MCF 10A (cell line): ENCODE measurements around the gene NID1. TPM values are rescaled to one million over a fixed set of nuclear protein-coding genes. Genes with fewer than 3 reads are reported as not detected.

ENCODE experiments used
- BruUV-seq: library from RNA; stranded (reverse); fragments of 400-500 nt; replicated peaks from 2 replicates; lab custom pipeline; 2021; lab: Mats Ljungman, UMichigan
- CTCF ChIA-PET: fragments of 300-600 bp; sonication (Branson Sonifier 250); formaldehyde crosslinking; extraction: SDS; loops from one replicate; lab custom pipeline; 2021; ENCODE audit warnings: antibody characterized with exemption, inconsistent platforms; lab: Yijun Ruan, JAX
- POLR2A ChIA-PET: fragments of 300-600, 350-650 bp; sonication (Branson Sonifier 250); formaldehyde crosslinking; extraction: SDS; loops from one replicate; lab custom pipeline; 2020; ENCODE audit warnings: antibody characterized with exemption, inconsistent platforms; lab: Yijun Ruan, JAX
- DNase-seq: peaks from one replicate; pipeline ENCODE4 v3.0.0-alpha.2; 2018; ENCODE audit not compliant: unreplicated experiment
- H3K27ac Mint-ChIP-seq: one replicate; pipeline ENCODE4 v1.8.0; 2022; ENCODE audit warnings: mild to moderate bottlenecking, low read depth, mixed read lengths; ENCODE audit not compliant: unreplicated experiment
- H3K27me3 Mint-ChIP-seq: one replicate; pipeline ENCODE4 v1.8.0; 2022; ENCODE audit warnings: mixed read lengths; ENCODE audit not compliant: insufficient read depth, unreplicated experiment
- H3K36me3 Mint-ChIP-seq: one replicate; pipeline ENCODE4 v1.8.0; 2022; ENCODE audit warnings: mild to moderate bottlenecking, moderate library complexity, mixed read lengths; ENCODE audit not compliant: insufficient read depth, unreplicated experiment
- H3K4me1 Mint-ChIP-seq: one replicate; pipeline ENCODE4 v1.8.0; 2022; ENCODE audit warnings: mixed read lengths; ENCODE audit not compliant: insufficient read depth, unreplicated experiment
- H3K4me3 Mint-ChIP-seq: one replicate; pipeline ENCODE4 v1.8.0; 2022; ENCODE audit warnings: mild to moderate bottlenecking, moderate library complexity, mixed read lengths; ENCODE audit not compliant: unreplicated experiment
- H3K9me3 Mint-ChIP-seq: one replicate; pipeline ENCODE4 v1.8.0; 2022; ENCODE audit warnings: mixed read lengths; ENCODE audit not compliant: unreplicated experiment
- intact Hi-C: fragments of 100-400 bp; cut with micrococcal nuclease; formaldehyde crosslinking; loops from 2 replicates; pipeline ENCODE4 v1.14.1; 2022
- total RNA-seq: library from RNA; stranded (reverse); gene quantifications from 2 replicates; pipeline ENCODE4 v1.2.3, GENCODE V29; 2022
- TF ChIP-seq, protein P1 (sequence below): fragments of 200-600 bp; IDR thresholded peaks from one replicate; pipeline ENCODE4 v1.8.0; 2022; ENCODE audit warnings: antibody characterized with exemption, mild to moderate bottlenecking; ENCODE audit not compliant: unreplicated experiment

Gene NID1
- total RNA-seq, 1 experiment from 2014 or later = 0.16 TPM

DNA sequence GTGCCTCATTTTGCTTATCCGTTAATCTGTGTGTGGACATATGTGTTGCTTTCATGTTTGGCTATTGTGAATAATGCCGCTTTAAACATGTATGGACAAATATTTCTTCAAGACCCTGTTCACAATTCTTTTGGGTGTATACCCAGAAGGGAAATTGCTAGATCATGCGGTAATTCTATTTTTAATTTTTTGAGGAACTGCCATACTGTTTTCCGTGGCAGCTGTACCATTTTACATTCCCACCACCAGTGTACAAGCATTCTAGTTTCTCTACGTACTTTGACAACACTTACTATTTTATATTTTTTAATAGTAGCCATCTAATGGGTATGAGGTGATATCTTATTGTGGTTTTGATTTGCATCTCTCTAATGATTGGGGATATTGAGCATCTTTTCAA lies 7.1 kb upstream of the NID1 start:
- no peak for DNase-seq
- peaks cover 11% of the 10 kb centered on the region for H3K4me1 Mint-ChIP-seq
- no peaks in the 10 kb centered on the region for H3K36me3 Mint-ChIP-seq
- peaks cover 12% of the 10 kb centered on the region for H3K9me3 Mint-ChIP-seq
- TF ChIP-seq, protein P1, sequence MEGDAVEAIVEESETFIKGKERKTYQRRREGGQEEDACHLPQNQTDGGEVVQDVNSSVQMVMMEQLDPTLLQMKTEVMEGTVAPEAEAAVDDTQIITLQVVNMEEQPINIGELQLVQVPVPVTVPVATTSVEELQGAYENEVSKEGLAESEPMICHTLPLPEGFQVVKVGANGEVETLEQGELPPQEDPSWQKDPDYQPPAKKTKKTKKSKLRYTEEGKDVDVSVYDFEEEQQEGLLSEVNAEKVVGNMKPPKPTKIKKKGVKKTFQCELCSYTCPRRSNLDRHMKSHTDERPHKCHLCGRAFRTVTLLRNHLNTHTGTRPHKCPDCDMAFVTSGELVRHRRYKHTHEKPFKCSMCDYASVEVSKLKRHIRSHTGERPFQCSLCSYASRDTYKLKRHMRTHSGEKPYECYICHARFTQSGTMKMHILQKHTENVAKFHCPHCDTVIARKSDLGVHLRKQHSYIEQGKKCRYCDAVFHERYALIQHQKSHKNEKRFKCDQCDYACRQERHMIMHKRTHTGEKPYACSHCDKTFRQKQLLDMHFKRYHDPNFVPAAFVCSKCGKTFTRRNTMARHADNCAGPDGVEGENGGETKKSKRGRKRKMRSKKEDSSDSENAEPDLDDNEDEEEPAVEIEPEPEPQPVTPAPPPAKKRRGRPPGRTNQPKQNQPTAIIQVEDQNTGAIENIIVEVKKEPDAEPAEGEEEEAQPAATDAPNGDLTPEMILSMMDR = no peak
- no peak overlapping the region for H3K27ac Mint-ChIP-seq
- CTCF ChIA-PET = interaction anchor here (0.6 to 2.1 kb wide), 3 partner anchors 20 to 100 kb away, joined by 3 to 7 read pairs (median 5); no protein-coding TSS in a partner anchor
- H3K4me3 Mint-ChIP-seq = no peak overlapping the region
- no TSS peak for BruUV-seq
- intact Hi-C loops = no loop called here
- no peaks in the 10 kb centered on the region for H3K27me3 Mint-ChIP-seq
- POLR2A ChIA-PET = no interaction called here

DNA sequence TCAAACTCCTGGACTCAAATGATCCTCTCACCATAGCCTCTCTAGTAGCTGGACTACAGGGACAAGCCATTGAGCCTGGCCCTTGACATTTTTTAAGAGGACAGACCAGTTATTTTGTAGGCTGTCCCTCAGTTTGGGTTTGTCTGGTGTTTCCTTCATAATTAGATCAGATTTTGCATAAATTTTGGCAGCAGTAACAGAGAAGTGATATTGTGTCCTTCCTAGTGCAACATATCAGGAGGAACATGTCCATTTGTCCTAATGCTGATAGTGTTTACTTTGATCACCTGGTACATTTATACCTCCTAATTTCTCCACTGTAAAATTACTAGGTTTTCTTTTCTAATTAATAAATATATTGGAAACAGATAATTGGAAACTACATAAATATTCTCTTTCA lies 5.9 kb upstream of the NID1 start:
- peaks cover 12% of the 10 kb centered on the region for H3K9me3 Mint-ChIP-seq
- no TSS peak for BruUV-seq
- CTCF ChIA-PET = interaction anchor here (0.7 kb wide), 1 partner anchor 23 kb away, joined by 3 read pairs; no protein-coding TSS in a partner anchor
- H3K27me3 Mint-ChIP-seq = no peaks in the 10 kb centered on the region
- TF ChIP-seq, protein P1 = no peak
- H3K27ac Mint-ChIP-seq = no peak overlapping the region
- intact Hi-C loops = no loop called here
- DNase-seq = no peak
- no peaks in the 10 kb centered on the region for H3K36me3 Mint-ChIP-seq
- POLR2A ChIA-PET = no interaction called here
- no peak overlapping the region for H3K4me3 Mint-ChIP-seq
- H3K4me1 Mint-ChIP-seq = peaks cover 11% of the 10 kb centered on the region

DNA sequence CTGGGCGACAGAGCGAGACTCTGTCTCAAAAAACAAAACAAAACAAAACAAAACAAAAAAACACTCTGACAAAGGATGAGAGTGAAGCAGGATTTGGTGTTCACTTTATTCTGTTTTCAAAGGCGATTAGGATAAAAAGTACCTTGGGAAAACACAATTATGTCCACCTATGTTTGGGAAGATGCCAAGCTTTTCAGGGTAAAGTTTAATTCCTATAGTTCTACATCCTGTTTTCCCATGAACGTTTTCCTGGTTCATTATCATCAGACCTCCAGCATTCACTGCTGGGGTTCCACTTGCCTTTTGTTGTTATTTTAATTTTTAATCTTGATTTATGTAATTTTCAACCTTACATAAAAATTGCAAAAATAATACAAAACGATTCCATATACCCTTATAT lies 4.9 kb upstream of the NID1 start:
- Mint-ChIP-seq H3K27me3 (no peaks in the 10 kb centered on the region), H3K9me3 (peaks cover 12% of the 10 kb centered on the region), H3K27ac (no peak overlapping the region), H3K4me1 (peaks cover 11% of the 10 kb centered on the region), H3K4me3 (no peak overlapping the region), H3K36me3 (no peaks in the 10 kb centered on the region)
- POLR2A ChIA-PET = interaction anchor here (0.5 kb wide), 1 partner anchor 65 kb away, joined by 4 read pairs; no protein-coding TSS in a partner anchor
- no TSS peak for BruUV-seq
- CTCF ChIA-PET = interaction anchor here (0.5 to 0.7 kb wide), 3 partner anchors 14 to 770 kb away, joined by 3 read pairs; no protein-coding TSS in a partner anchor
- TF ChIP-seq, protein P1 = no peak
- intact Hi-C loops = no loop called here
- no peak for DNase-seq

DNA sequence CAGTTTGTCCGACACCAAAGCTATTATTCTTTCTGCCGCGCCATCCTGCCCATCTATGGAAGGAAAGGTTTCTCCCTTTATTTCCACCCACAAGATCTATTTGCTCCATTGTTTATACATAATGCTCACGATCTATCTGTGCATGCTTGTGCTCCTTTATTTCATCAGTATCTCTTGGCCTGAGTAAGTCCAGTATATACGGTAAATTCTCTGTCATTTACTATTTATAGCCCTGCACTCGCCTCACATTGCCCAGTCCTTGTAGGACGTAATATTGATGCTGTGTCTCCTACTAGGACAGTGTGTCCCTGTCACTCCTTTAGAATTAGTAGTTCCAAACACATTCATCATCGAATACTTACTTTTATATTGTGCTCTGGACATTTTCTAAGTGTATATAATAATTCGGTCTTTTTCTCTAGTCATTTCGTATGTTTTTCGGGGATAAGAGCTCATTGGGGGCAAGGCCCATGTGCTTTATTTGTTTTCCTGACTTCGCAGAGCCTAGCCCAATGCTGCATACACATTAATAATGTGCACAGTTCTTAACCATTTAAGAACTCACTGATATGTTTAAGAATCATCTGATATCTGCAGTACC lies 3.1 kb upstream of the NID1 start:
- H3K4me1 Mint-ChIP-seq = peaks cover 6% of the 10 kb centered on the region
- H3K4me3 Mint-ChIP-seq = no peak overlapping the region
- no peak for DNase-seq
- ChIA-PET POLR2A (interaction anchor here (0.6 to 1.4 kb wide), 5 partner anchors 9 to 263 kb away, joined by 3 to 4 read pairs (median 4); no protein-coding TSS in a partner anchor), CTCF (interaction anchor here (0.6 to 2.8 kb wide), 6 partner anchors 15 to 894 kb away, joined by 3 to 12 read pairs (median 5); no protein-coding TSS in a partner anchor)
- TF ChIP-seq, protein P1 = no peak
- no peak overlapping the region for H3K27ac Mint-ChIP-seq
- intact Hi-C loops = no loop called here
- BruUV-seq = no TSS peak
- H3K27me3 Mint-ChIP-seq = no peaks in the 10 kb centered on the region
- H3K36me3 Mint-ChIP-seq = no peaks in the 10 kb centered on the region
- peaks cover 12% of the 10 kb centered on the region for H3K9me3 Mint-ChIP-seq
